H1 (cell line): ENCODE results near the gene CABP1.

ENCODE experiments used
- CEBPB ChIP-seq: IDR thresholded peaks from 2 replicates; pipeline ENCODE4 v1.6.1; 2012; ENCODE audit warnings: low read depth, low read length
- CTCF ChIP-seq, 3 experiments: IDR thresholded peaks; 1 replicate in 2 of 3; 2 replicates in 1 of 3; pipeline versions ENCODE4 v1.5.1 to v1.6.1; 2011; ENCODE audit warnings: low read length in 3 of 3, mild to moderate bottlenecking in 3 of 3, inconsistent platforms in 2 of 3, low read depth in 1 of 3, moderate library complexity in 1 of 3; ENCODE audit not compliant: insufficient read depth in 1 of 3; ENCODE audit errors: control extremely low read depth in 1 of 3
- E2F6 ChIP-seq: IDR thresholded peaks from 2 replicates; pipeline ENCODE4 v1.6.1; 2012; ENCODE audit warnings: inconsistent platforms
- EZH2 ChIP-seq: fragments of 200-600 bp; sonication (generic); IDR thresholded peaks from 2 replicates; pipeline ENCODE4 v1.7.1; 2012; ENCODE audit warnings: low read depth, mild to moderate bottlenecking, moderate library complexity, low read length, inconsistent platforms; ENCODE audit not compliant: severe bottlenecking
- ZNF274 ChIP-seq: IDR thresholded peaks from 2 replicates; pipeline ENCODE4 v1.7.0; 2012; ENCODE audit warnings: low read length, borderline replicate concordance; ENCODE audit errors: extremely low read depth

GRCh38 chr12:120596901-120597300 is 43.5 kb upstream of the CABP1 start:
- no peak for TF ChIP-seq CTCF (IDR thresholded peaks at IDR 0.05; ENCODE audit: control extremely low read depth in 1 of 3, insufficient read depth in 1 of 3, low read depth in 1 of 3, low read length in 3 of 3)
- TF ChIP-seq EZH2 = no peak
- TF ChIP-seq ZNF274 = no peak
- no peak for TF ChIP-seq CEBPB
- TF ChIP-seq E2F6 = no peak
